GM19328 (cell line): ENCODE results near the gene PLCB1.

ENCODE experiments used
- ATAC-seq: cut with Tn5 transposase; IDR thresholded peaks from one replicate; pipeline ENCODE4 v1.9.1; 2021; ENCODE audit warnings: mild to moderate bottlenecking, moderate library complexity; ENCODE audit not compliant: unreplicated experiment

PLCB1 gene

DNA sequence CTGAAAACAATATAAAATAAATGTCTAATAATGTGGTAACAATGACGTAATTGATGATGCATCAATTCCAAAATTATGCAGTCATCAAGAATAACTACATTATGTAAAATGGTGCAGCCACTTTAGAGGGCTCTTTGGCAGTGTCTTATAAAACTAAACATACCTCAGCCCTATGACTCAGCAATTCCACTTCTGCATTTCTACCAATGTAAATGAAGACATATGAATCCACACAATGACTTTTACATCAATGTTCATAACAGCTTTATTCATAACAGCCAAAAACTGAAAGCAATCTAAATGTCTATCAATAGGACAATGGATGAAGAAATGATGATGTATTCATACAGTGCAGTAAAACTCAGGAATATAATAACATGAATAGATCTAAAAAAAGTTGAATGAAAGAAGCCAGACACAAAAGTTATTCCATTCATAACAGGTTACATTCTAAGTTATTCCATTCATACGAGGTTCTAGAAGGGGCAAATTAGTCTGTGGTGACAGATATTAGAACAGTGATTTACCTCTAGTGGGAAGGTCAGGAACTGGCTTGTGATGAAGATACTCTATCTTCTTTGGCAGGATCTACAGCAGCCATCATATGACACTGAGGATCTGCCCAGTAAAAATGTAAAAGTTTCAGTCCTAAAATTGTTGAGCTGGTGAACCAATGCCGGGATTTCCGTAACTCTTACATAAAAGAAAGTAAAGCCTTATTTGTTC lies 396.1 kb downstream of the PLCB1 start:
- no peak for ATAC-seq

DNA sequence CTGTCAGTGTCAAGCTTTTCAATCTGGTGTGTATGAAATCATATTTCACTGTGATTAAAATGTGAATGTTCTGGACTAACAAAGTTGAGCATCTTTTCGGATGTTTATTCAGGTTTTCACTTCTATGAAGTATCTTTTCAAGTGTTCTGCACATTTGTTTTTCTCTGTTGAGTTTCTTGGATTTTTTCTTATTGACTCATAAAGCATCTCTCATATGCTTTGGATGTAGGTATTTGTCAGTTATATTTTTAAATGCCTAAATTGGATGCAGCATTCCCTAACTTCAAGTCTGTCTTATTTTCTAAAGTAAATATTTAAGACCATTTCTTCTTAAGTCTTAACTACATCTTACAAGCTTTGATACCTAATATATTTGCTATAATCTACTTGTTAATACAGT lies 398.0 kb downstream of the PLCB1 start:
- no peak for ATAC-seq

DNA sequence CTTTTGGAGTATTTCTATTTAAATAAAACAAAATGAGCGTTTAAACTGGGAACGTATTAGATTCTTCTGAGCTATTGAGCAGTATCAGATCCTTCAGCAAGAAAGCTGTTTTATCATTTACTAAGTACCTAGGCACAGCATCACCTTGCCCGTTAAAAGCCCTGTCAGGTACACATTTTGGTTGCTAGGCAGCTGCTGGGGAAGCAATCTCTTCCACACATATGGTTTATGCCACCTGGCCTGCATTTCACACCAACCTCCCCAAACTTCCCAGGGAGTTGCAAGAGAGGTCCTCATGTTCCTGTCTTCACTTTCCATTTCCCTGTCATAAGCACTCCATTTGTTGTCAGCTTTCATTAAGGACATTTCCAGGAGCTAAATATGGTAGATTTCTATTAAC lies 400.1 kb downstream of the PLCB1 start:
- ATAC-seq, result no peak

DNA sequence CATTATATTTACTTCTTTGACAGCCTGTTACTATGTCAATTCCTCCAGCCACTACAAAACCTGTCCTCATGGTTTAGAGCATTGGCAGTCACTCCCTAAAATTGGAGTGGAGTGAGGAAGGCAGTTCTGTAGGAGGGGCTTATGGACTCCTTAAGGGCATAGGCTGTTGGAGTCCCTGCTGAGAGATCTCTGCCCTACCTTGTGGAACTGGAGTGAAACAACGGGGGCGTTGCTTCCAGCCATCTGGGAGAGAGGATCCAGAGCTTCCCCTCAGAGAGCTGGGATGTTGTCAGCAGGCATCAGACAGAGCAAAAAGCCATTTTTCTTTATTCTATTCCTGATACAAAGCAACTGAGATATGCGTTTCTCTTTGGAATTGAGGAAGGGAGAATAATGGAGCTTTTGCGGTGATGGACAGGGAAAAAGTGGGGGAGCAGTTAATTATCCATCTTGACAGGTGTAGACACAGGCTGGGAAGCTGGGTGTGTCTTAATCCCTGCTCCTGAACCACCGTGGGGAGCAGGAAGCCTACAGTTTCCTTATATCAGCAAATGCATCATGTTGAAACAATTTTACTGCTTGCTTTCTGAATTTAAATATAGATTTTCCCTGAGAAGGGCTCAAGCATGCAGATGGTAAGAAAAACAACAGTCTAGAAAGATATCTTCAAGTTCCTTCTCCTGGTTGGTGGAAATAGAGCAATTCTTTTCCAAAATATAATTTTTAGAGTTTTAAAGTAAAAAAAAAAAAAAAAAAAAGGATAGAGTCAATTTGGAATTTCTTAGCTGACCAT lies 402.5 kb downstream of the PLCB1 start:
- no peak for ATAC-seq

DNA sequence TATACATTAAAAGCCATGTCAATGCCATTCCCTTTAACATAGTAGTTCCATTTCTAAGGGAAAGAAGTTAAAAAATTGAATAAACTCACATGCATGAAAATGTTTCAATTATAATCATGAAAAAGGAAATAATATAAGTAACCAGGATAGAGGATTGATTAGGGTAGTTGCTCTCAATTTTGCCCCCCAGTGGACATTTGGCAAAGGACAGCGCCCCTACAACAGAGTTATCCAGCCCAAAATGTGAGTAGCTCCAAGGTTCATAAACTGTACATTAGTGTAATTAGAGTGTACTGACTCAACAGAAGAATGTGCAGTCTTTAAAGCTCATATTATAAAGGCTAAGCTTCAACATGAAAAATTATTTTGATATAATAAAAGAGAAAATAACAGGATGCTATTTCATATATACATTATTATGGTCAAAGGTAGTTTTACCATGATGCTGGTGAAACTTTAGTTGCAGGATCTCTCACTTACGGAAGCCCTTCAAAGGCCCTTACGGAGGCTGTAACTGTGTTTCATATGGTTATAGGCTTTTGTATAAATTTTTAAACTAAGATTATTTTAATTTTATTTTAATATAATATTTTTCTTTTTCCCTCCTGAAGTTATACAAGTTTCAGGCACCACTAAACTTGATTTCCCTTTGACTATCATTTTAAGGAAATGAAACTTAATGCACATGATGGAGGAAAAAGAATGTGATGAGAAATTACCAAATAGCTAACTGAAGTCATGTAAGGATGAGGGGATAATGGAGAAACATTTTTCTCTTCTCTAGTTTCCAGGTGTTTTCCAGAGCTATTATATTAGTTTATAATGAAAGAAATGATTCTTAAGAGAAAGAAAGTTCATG lies 403.6 kb downstream of the PLCB1 start:
- ATAC-seq, result no peak

DNA sequence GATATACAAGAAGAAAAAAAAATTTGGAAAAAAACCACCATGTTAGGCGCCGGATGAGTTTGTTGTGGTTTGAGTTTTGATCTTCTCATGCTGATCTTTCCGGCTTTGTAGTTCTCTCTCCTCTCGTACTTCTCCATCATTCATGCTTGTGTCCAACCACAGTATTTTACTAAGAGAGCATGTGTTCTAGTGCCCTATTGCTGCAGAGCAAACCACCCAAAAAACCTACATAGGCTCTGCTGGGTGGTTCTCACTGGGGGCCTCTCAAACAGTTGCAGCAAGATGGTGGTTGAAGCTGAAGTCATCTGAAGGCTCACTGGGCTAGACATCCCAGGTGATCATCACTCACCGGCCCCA lies 404.2 kb downstream of the PLCB1 start:
- ATAC-seq, result no peak

DNA sequence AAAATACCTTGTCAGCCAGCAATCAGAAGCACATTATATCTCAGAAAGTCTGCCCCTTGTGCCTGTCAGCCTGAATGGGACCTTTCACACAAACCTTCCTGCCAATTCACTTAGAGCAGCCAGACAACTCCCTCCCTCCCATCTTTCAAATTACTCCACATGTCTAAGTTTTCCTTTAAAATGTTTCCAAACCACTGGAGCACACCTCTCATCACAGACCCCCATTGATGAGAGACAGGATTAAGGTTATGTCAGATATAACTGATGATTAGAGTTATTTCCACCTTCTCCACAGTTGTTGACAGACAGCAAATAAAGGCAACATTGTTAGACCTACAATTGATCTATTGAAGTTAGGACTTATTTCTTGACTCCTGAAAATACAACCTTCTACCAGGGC lies 408.4 kb downstream of the PLCB1 start:
- no peak for ATAC-seq

DNA sequence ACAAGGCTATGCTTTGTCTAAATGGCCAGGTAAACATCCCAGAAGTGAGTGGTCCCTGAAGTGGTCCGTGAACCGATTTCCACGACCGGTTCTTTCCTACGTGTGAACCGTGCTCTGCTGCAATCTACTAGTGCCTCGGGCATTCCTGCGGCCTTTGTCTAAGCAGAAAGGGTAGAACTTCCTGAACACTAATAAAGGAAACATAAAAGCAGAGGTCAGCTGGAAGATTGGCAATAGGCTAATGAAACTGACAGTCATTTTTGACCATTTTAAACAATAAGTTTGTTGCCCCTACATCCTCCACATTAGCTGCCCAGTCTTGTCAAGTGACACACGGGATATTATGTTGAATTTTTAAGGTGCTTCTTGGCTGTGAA lies 410.0 kb downstream of the PLCB1 start:
- no peak for ATAC-seq

DNA sequence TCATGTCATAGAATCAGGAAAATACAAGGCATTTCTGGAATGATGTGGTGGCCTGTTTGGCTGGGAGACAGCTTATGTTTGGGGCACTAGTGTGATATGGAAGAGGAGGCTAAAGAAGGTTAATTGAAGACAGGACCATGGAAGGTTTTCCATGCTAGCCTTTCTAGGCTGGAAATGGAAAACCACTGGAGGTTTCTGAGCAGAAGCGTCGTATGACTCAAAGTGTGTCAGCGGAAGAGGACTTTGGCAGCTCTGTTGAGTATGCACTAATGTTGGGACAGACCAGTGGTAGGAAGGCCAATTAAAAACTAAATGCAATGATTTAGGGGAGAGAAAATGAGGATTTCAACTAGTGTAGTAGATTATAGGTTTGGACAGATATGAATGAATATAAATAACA lies 413.1 kb downstream of the PLCB1 start:
- ATAC-seq, result no peak

DNA sequence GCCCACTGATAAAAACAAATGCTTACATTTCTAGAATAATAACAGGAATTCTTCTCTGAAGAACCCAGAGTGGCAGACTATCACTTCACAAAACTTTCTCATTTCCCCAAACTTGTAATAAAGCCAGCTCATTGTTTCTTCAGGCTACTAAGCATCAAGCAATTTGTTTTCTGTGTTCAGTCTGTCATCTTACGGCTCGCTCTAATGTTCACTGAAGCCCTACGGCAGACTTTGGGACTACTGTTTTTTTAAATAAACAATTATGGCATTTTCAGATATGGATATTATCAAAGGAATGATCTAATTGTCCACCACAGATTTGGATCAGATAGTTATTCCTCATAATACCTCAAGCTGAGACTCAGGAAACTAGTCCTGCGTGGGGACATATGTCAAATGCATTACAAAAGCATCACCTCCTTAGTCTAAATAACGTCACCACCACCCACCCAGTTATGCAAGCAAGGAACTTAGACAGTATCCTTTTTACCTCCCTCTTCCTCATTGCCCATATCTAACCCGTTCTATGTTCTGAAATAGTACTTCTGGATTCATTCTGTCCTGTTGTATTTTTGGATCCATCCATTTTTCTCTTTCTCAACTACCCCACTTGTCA lies 415.1 kb downstream of the PLCB1 start:
- ATAC-seq, result no peak

DNA sequence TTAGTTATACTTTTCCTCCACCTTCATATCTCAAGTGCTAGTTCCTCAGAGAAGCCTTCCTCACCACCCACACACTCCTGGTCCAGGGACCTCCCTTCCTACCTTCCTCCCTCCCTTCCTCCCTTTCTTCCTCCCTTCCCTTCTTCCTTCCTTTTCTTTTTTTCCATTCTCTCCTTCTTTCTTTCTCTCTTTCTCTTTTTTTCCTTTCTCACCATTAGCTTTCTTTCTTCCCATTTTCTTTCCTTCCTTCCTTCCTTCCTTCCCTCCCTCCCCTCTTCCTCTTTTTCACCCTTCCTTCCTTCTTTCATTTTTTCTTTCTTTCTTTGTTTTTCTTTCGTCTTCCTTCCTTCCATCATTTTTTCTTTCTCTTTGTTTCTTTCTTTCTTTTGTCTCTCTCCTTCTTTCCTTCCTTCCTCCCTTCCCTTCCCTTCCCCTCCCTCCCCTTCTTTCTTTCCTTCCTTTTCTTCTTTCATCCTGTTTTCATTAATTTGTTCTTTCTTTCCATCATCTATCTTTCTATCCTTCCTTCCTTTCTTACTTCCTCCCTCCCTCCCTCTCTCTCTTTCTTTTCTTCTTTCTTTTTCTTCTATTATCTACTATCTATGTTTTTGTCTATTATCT lies 416.0 kb downstream of the PLCB1 start:
- ATAC-seq, result no peak

DNA sequence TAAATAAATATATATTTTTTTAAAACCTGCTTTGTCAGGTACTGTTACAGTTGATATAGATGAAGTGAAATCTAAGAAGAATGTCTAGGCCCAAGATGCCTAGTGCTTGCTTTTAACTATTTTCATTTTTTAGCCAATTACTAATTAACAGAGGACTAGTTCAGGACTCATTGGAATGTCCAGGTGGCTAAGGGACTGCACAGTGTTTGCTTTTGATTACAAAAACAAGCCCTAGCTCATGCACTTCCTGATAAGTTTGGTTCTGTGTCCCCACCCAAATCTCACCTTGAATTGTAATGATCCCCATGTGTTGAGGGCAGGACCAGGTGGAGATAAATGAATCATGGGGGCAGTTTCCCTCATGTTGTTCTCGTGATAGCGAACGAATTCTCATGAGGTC lies 417.1 kb downstream of the PLCB1 start:
- ATAC-seq, result no peak

DNA sequence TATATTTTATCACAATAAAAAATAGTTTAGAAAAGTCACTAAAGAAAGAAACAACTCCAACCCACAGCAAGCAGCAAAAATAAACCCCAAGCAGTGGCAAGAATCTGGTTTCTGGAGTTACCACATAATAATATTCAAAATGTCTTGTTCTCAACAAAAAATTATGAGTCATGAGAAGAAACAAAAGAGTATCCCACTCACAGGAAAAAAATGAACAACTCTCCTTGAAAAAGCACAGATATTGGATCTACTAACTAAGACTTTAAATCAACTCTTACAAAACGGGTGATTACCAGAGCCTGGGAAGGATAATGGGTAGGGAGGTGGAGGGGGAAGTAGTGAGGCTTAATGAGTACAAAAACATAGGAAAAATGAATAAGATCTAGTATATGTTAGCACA lies 425.6 kb downstream of the PLCB1 start:
- no peak for ATAC-seq

DNA sequence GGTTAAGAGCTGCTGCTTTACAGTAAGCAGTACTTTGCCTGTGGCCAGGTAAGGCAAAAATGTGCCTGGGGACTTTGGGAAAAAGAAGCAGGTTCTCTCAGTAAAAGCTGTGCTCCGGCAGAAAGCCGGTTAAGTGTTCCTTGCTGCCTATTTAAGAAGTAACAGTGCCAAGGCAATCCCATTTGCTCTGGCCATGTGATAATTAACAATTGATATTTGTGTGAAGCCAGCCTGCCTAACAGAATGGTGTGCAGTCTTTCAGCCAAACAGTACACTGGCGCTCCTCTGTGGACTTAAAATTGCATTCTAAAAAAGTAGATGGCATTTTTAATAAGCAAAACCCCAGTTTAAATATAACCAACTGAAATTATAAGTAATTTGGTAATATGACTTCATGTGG lies 430.3 kb downstream of the PLCB1 start:
- ATAC-seq, result no peak

DNA sequence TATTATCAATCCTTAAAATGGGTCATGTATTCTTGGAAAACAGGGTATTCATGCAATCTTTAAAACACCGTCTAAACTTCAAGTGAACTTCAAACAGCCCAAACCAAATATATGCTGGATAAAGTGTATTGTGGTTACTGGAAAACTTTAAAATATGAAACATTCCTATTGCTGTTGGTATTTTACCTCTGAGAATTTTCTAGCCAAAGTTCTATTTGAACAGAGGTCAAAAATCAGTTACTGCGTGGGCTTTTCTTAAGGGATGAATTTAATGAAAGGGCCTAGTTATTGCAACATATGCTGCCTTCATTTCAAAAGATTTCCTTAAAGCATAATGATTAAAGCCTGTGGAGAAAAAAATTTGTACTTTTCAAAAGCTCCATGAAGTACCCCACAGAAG lies 436.0 kb downstream of the PLCB1 start:
- no peak for ATAC-seq

DNA sequence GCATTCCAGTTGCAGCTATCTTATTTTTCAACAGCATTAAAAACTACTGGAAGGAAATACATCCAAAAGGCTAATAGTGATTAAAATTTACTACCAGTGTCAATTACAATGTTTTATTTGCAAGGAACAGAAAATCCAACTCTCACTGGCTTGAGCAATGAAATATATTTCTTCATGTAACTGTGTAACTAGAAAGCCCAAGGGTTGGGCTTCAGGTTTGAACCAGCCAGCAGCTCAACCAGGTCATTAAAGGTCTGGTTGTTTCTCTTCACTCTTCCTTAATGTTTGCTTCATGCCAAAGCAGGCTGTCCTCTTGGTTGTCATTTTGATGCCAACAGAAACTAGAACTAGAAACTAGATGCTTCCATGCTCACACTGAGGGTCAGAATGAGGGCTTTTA lies 437.7 kb downstream of the PLCB1 start:
- ATAC-seq, result no peak

DNA sequence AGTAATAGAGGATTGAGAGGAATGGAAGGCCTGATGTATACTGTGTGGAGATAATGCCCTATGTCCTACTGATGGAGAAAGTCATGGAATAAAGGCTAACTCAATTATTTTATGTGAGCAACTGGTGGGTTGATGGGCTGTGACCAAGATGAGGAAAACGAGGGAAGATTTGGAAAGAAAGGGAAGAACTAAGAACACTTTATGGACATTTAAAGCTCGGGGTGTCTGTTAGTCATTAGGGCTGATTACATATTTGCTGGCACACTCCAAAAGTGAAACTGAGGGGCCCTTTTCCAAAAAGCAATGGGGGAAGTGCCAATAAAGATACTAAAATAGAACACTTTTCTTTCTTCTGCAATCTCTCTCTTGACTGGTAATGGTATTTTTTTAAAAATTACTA lies 439.5 kb downstream of the PLCB1 start:
- no peak for ATAC-seq

DNA sequence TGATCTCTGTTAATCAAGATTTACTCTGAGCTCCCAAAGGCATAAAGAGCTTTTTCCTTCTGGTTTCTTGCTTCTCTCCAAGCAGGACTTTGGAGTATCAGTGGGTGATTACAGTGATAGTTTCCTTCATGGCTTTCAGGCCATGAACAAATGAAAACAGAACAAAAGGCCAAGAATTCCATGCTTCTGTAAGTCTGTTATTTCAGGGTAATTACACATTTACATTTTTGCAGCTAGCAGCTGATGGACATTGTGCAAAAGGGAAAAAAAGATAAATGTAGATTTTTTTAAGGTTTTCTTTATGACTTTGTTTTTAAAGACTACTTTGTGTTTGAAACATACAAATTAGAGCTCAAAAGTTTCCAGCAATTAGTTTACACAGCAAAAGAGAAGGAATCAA lies 441.6 kb downstream of the PLCB1 start:
- no peak for ATAC-seq

DNA sequence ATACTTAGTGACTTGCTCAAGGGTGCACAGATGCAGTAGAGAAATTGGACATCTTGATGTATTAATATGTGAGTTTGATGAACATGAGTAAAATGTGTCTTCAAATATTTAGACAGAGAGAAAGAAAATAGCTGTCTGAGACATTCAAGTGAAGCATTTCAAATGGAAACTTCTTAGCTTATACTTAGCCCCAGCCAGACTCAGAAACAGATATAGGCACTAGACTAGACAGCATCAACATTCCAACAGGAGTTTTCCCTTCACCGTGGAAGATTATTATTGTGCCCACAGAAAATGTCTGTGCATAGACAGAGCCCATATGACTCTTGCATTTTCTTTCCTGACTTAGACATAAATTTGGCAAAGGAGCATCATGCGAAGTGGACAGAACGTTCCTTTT lies 443.0 kb downstream of the PLCB1 start:
- ATAC-seq, result no peak

DNA sequence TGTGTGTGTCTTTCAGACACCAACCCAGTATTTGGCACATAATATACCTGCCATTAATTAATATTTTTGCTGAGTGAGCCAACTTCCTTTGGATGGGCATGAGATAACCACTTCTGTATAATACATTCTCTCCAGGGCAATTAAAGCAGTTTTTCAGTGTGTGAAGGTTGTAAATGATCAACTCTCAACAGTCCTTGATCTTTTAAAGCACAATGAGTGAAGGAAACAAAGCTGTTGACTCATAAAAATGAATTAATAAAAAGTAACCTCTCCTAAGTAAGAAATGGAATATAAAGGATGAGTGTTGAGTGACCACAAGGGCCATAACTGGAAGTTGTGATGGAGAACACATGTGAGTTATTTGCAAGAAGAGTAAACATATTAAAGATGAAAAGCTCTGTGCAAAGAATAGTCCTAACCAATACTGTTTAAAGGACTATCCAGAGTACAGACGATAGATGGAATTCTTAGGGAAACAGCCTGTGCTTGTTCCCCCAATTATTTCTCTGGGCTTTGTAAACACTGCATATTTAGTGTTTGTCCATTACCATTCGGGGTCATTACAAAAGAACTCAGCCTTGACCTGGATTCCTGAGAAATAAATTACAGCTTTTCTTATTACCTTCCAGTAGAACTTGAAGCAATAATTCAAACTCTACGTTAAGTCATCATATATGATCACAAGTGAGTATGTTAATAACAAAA lies 446.2 kb downstream of the PLCB1 start:
- ATAC-seq, result no peak
